ENCODE measurements around the gene KCNH3.

KCNH3 gene

DNA sequence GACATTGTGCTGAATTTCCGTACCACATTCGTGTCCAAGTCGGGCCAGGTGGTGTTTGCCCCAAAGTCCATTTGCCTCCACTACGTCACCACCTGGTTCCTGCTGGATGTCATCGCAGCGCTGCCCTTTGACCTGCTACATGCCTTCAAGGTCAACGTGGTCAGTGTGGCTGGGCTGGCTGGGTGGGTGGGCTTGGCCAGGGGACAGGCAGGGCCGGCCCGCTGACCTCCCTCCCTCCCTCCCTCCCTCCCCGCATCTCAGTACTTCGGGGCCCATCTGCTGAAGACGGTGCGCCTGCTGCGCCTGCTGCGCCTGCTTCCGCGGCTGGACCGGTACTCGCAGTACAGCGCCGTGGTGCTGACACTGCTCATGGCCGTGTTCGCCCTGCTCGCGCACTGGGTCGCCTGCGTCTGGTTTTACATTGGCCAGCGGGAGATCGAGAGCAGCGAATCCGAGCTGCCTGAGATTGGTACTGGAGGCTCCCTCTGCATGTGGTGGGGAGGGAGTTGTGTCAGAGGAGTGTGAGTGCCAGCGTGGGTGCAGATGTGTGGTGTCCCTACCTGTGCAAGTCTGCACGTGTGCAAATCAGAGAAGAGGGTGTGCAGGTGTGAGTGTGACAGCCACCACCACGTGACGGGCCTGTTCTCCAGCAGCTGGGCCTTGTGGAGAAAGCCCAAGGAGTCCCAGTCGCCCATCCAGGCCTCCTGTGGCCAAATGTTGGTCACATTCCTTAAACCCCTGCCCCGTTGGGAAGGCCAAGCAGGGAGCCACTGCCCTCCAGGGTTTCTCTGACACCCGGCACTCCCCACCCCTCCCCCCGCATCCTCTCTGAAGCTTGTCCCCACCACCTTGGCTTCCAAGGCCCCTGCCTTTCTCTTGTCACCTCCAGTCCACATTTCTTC lies 5.3 kb downstream of the KCNH3 start:
- no peak for DNase-seq (ENCODE audit: low read depth)

DNA sequence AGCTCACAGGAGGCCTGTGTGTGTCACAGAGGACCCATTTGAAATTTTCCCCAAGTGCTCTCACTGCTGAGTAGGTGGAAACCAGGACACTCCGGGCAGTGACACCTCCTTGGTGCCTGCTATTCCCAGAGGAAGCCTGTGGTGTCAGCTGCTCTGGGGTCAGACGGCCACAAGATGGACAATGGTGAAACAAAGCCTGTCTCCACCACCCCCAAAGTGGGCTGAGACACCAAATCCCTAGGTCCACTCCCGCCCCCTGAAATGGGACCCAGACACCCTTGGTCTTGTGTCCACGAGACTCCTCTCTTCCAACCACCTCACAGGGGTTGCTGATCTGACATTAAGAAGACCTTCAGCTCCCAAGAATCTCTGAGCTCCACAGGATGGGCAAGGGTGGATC lies 7.0 kb downstream of the KCNH3 start:
- DNase-seq (ENCODE audit: low read depth): no peak

- DNase-seq (ENCODE audit: low read depth): no peak
These were observed 7.7 kb downstream of the KCNH3 start for GRCh38 chr12:49546481-49546880.

DNA sequence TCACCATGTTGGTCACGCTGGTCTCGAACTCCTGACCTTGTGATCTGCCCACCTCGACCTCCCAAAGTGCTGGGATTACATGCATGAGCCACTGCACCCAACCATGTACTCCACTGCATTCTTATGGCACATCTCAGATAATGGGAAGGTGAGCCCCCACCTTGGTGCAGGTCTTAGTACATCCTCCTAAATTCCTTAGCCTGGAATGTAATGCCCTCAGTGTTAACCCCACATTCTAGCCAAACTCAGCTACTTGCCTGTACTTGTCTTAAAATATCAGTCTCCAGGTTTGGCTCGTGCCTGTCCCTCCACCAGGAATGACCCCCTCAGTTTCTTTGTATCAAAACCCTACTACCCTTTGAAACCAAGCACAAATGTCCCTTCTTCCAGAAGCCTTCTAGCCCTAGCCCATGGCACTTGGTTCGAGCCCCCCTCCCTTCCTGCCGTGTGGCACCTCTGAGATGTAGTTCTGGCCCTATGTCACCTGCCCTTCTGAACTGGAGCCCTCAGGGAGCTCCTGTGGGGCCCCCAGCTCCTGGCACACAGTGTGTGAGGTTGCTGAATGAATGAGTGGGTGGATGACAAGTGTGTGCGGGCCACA lies 8.4 kb downstream of the KCNH3 start:
- DNase-seq (ENCODE audit: low read depth): no peak

DNA sequence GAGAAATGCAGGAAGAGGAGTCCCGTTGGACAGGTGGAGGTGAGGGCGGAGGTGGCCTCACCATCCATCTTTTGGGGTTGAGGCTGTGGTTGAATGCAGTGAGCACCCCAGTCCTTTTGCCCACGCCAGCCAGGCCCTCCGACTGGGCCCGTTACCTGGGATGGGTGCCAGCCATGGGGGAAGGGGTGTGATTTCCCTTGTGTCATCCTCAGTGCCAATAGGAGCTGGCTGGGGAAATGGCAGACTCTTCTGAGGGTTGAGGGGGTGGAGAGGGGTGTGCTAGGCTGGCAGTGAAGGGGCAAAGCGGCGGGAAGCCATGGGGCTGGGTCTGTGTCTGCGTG lies 9.6 kb downstream of the KCNH3 start:
- DNase-seq (ENCODE audit: low read depth): no peak

GRCh38 chr12:49548822-49549648 lies 10.2 kb downstream of the KCNH3 start:
- no peak for DNase-seq (ENCODE audit: low read depth)

GRCh38 chr12:49549735-49550692 lies 11.2 kb downstream of the KCNH3 start:
- DNase-seq (ENCODE audit: low read depth): no peak

- no peak for DNase-seq (ENCODE audit: low read depth)
These were observed 11.9 kb downstream of the KCNH3 start for GRCh38 chr12:49550693-49551252.

DNA sequence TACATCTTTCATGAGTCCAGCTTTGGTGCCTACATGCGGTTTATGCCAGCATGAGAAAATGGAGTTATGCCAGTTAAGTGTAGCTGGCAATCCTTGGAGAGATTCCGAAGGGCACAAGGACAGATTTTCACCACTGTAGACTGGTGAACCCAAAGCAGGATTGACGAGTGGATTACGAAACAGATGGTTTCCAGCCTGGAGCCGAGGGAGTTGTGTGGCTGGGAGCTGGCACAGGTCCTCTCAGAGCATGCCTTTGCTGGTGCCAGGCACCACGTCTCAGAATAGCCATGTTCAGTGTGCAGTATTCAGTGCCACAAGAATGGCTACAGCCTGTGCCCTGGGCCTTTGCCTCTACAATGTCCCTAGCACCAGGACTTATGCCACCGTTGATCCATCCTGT lies 13.2 kb downstream of the KCNH3 start:
- DNase-seq (ENCODE audit: low read depth): no peak

GRCh38 chr12:49552425-49552824 lies 13.6 kb downstream of the KCNH3 start:
- no peak for DNase-seq (ENCODE audit: low read depth)

GRCh38 chr12:49552899-49553298 lies 14.1 kb downstream of the KCNH3 start:
- no peak for DNase-seq (ENCODE audit: low read depth)

GRCh38 chr12:49553512-49554088 lies 14.8 kb downstream of the KCNH3 start:
- DNase-seq (ENCODE audit: low read depth): no peak

- no peak for DNase-seq (ENCODE audit: low read depth)
These were observed 15.4 kb downstream of the KCNH3 start for GRCh38 chr12:49554266-49554665.

GRCh38 chr12:49555631-49556390 lies 17.0 kb downstream of the KCNH3 start:
- no peak for DNase-seq (ENCODE audit: low read depth)

- DNase-seq (ENCODE audit: low read depth): no peak
These were observed 17.8 kb downstream of the KCNH3 start for GRCh38 chr12:49556391-49557186.

GRCh38 chr12:49557187-49557916 lies 18.5 kb downstream of the KCNH3 start:
- no peak for DNase-seq (ENCODE audit: low read depth)

GRCh38 chr12:49557917-49558215 lies 19.0 kb downstream of the KCNH3 start:
- DNase-seq (ENCODE audit: low read depth): no peak

- DNase-seq (ENCODE audit: low read depth): no peak
These were observed 19.7 kb downstream of the KCNH3 start for GRCh38 chr12:49558526-49558925.
